Esophagus squamous epithelium (tissue), 5 donors: ENCODE data around the gene SCN4A. TPM values are rescaled to one million over a fixed set of nuclear protein-coding genes. Genes with fewer than 3 reads are reported as not detected.
"Not testable (repeated sequence)": the region's sequence is repeated elsewhere in the genome, so short reads cannot be mapped to it uniquely, and the experiment has no call there.

Experiments
- DNase-seq: peaks from one replicate; lab custom pipeline; 2025; lab: John Stamatoyannopoulos, UW
- H3K27ac ChIP-seq, 4 donors: fragments of 200-600 bp; sonication (generic); one replicate each; pipeline ENCODE4 v1.5.1; 2016 to 2019; ENCODE audit warnings: mild to moderate bottlenecking in 1 of 4
- H3K27me3 ChIP-seq, 4 donors: fragments of 200-600 bp; sonication (generic); 1 replicate in 3 of 4; 2 replicates in 1 of 4; pipeline versions ENCODE4 v1.5.1 to v1.6.0; 2017 to 2021; ENCODE audit warnings: antibody characterized with exemption in 1 of 4
- H3K36me3 ChIP-seq, 3 donors: fragments of 200-600 bp; sonication (generic); one replicate each; pipeline ENCODE4 v1.5.1; 2016 to 2019
- H3K4me1 ChIP-seq, 3 donors: fragments of 200-600 bp; sonication (generic); one replicate each; pipeline ENCODE4 v1.5.1; 2017 to 2019
- H3K4me3 ChIP-seq, 4 donors: fragments of 200-600 bp; sonication (generic); 1 replicate in 3 of 4; 2 replicates in 1 of 4; pipeline ENCODE4 v1.5.1; 2016 to 2019; ENCODE audit warnings: mild to moderate bottlenecking in 2 of 4, moderate library complexity in 1 of 4
- H3K9me3 ChIP-seq, 3 donors: fragments of 200-600 bp; sonication (generic); one replicate each; pipeline ENCODE4 v1.5.1; 2016 to 2019
- CTCF ChIP-seq, 6 experiments: fragments of 450-650 bp in 4 of 6; fragments of 200-600 bp in 2 of 6; sonication (generic) in 2 of 6; IDR thresholded peaks; one replicate each; pipeline ENCODE4 v1.5.1; 2016 to 2019; ENCODE audit warnings: antibody characterized with exemption in 6 of 6, mild to moderate bottlenecking in 4 of 6, moderate library complexity in 4 of 6
- WGBS, 2 donors: methylation state at CpG; one replicate each; pipeline ENCODE4 v1.1.5; 2018; 5-methylcytosine and 5-hydroxymethylcytosine counted together
- intact Hi-C: fragments of 100-400 bp; cut with DNase I; formaldehyde crosslinking; loops from one replicate; pipeline ENCODE4 v1.15.0; 2022
- total RNA-seq, 4 donors: library from RNA; depleted of rRNA; stranded (reverse); fragments of >200 nt; gene quantifications; one replicate each; pipeline ENCODE4 v1.1.0, GENCODE V29; 2016
- donor health status: DM: yes; HTN: yes; CAD: no.

Gene SCN4A
- total RNA-seq, 4 donors from 2014 or later: under 0.01 to 0.12 TPM; not detected in 2

GRCh38 chr17:63907161-63907778 lies 65.4 kb downstream of the SCN4A start:
- H3K9me3 ChIP-seq, H3K4me3 ChIP-seq, DNase-seq, H3K27ac ChIP-seq, intact Hi-C loops, H3K4me1 ChIP-seq, H3K36me3 ChIP-seq: not testable (repeated sequence)
- peaks cover 0 to 26% (median 0%) of the 10 kb centered on the region in 4 donors for H3K27me3 ChIP-seq
- peak in 2 of 6 experiments; percentile 10 to 15 for TF ChIP-seq CTCF (IDR thresholded peaks at IDR 0.05)
- WGBS, 2 donors: 44 to 56% methylated on average over 8 to 12 of the region's 12 CpGs

- H3K27ac ChIP-seq, DNase-seq, H3K27me3 ChIP-seq, intact Hi-C loops, H3K4me1 ChIP-seq, H3K4me3 ChIP-seq, H3K36me3 ChIP-seq, H3K9me3 ChIP-seq: not testable (repeated sequence)
- WGBS, 2 donors: 79 to 87% methylated on average over 8 of the region's 8 CpGs
Measured at GRCh38 chr17:63904796-63905195, 67.9 kb downstream of the SCN4A start.

- H3K4me1 ChIP-seq, H3K9me3 ChIP-seq, H3K4me3 ChIP-seq, H3K36me3 ChIP-seq, H3K27me3 ChIP-seq, H3K27ac ChIP-seq, intact Hi-C loops, DNase-seq: not testable (repeated sequence)
- peak in 5 of 6 experiments; percentile 24 to 48 (median 33) for TF ChIP-seq CTCF (IDR thresholded peaks at IDR 0.05)
- WGBS, 2 donors: 27 to 32% methylated on average over 5 of the region's 5 CpGs
Measured at GRCh38 chr17:63903787-63904201, 68.9 kb downstream of the SCN4A start.

- H3K4me1 ChIP-seq, H3K27ac ChIP-seq, H3K4me3 ChIP-seq, DNase-seq, H3K9me3 ChIP-seq, intact Hi-C loops, H3K36me3 ChIP-seq, H3K27me3 ChIP-seq: not testable (repeated sequence)
- WGBS, 2 donors: 82 to 87% methylated on average over 2 of the region's 2 CpGs
Measured at GRCh38 chr17:63901971-63902370, 70.7 kb downstream of the SCN4A start.

GRCh38 chr17:63898899-63899798 lies 73.6 kb downstream of the SCN4A start:
- H3K36me3 ChIP-seq, intact Hi-C loops, DNase-seq, H3K27ac ChIP-seq, H3K9me3 ChIP-seq, H3K4me3 ChIP-seq, H3K27me3 ChIP-seq, H3K4me1 ChIP-seq: not testable (repeated sequence)
- WGBS, 2 donors: 63% methylated on average over 3 of the region's 6 CpGs; no CpG with 5 or more reads in 1 of the 2 donors

GRCh38 chr17:63896524-63897354 lies 76.0 kb downstream of the SCN4A start, which contains the start of gene CSH1:
CSH1 (minus strand) TSS chr17:63896574; CDS start chr17:63896511, 63 bp downstream.
- H3K9me3 ChIP-seq, H3K27me3 ChIP-seq, H3K36me3 ChIP-seq, H3K4me1 ChIP-seq, H3K27ac ChIP-seq, intact Hi-C loops, DNase-seq, H3K4me3 ChIP-seq: not testable (repeated sequence)
- 92 to 94% methylated on average over 3 of the region's 14 CpGs for WGBS, 2 donors

- intact Hi-C loops, H3K9me3 ChIP-seq, H3K27ac ChIP-seq, H3K4me3 ChIP-seq, H3K4me1 ChIP-seq, H3K36me3 ChIP-seq, DNase-seq, H3K27me3 ChIP-seq: not testable (repeated sequence)
- 94% methylated on average over 7 of the region's 10 CpGs; no CpG with 5 or more reads in 1 of the 2 donors for WGBS, 2 donors
Measured at GRCh38 chr17:63894821-63895220, 77.9 kb downstream of the SCN4A start.

- H3K27ac ChIP-seq, H3K9me3 ChIP-seq, H3K36me3 ChIP-seq, DNase-seq, intact Hi-C loops, H3K4me1 ChIP-seq, H3K27me3 ChIP-seq, H3K4me3 ChIP-seq: not testable (repeated sequence)
- WGBS, 2 donors: 49 to 62% methylated on average over 2 to 3 of the region's 3 CpGs
Measured at GRCh38 chr17:63894021-63894420, 78.7 kb downstream of the SCN4A start.

GRCh38 chr17:63892316-63893037 lies 80.2 kb downstream of the SCN4A start:
- H3K9me3 ChIP-seq, H3K4me1 ChIP-seq, intact Hi-C loops, H3K27ac ChIP-seq, H3K27me3 ChIP-seq, H3K36me3 ChIP-seq, H3K4me3 ChIP-seq, DNase-seq: not testable (repeated sequence)
- WGBS, 2 donors: 55 to 74% methylated on average over 10 to 11 of the region's 11 CpGs
